Measurements from ENCODE around the gene GNA15. TPM values are rescaled to one million over a fixed set of nuclear protein-coding genes. Genes with fewer than 3 reads are reported as not detected.

GNA15 gene
- total and polyA plus RNA-seq, 9 donors, result 1.5 to 3.9 (median 2.1) TPM

Other genes with a start within 250 kb of the GNA15 start
- gene ZNF57, start 235.1 kb upstream of the GNA15 start, total RNA-seq, result 3.5 TPM
- gene ZNF57, start 235.1 kb upstream of the GNA15 start, polyA plus RNA-seq (ENCODE audit: insufficient read depth in 1 of 8, insufficient read length in 8 of 8, low replicate concordance in 1 of 8), result 1 to 10 TPM; 2.2 to 4.1 (median 3.4) TPM
- gene ZNF77, start 191.1 kb upstream of the GNA15 start, total RNA-seq, result 10.0 TPM
- 1 to 10 TPM; 4.1 to 9.5 (median 4.8) TPM for gene ZNF77, start 191.1 kb upstream of the GNA15 start, polyA plus RNA-seq (ENCODE audit: insufficient read depth in 1 of 8, insufficient read length in 8 of 8, low replicate concordance in 1 of 8)
- 0.53 TPM for gene TLE6, start 158.5 kb upstream of the GNA15 start, total RNA-seq
- gene TLE6, start 158.5 kb upstream of the GNA15 start, polyA plus RNA-seq (ENCODE audit: insufficient read depth in 1 of 8, insufficient read length in 8 of 8, low replicate concordance in 1 of 8), result 1 to 10 TPM in 3 of 8 donors, under 1 TPM in 5; 0.51 to 1.5 (median 0.91) TPM
- gene TLE2, start 106.8 kb upstream of the GNA15 start, total RNA-seq, result 14.2 TPM
- gene TLE2, start 106.8 kb upstream of the GNA15 start, polyA plus RNA-seq (ENCODE audit: insufficient read depth in 1 of 8, insufficient read length in 8 of 8, low replicate concordance in 1 of 8), result 10 to 100 TPM; 26.9 to 48.1 (median 33.7) TPM
- 245 TPM for gene TLE5, start 73.5 kb upstream of the GNA15 start, total RNA-seq
- 100 to 1,000 TPM; 608 to 773 (median 696) TPM for gene TLE5, start 73.5 kb upstream of the GNA15 start, polyA plus RNA-seq (ENCODE audit: insufficient read depth in 1 of 8, insufficient read length in 8 of 8, low replicate concordance in 1 of 8)
- 29.5 TPM for gene GNA11, start 41.7 kb upstream of the GNA15 start, total RNA-seq
- 10 to 100 TPM; 48.1 to 67.6 (median 61.1) TPM for gene GNA11, start 41.7 kb upstream of the GNA15 start, polyA plus RNA-seq (ENCODE audit: insufficient read depth in 1 of 8, insufficient read length in 8 of 8, low replicate concordance in 1 of 8)
- 0.58 TPM for gene S1PR4, start 42.7 kb downstream of the GNA15 start, total RNA-seq
- 1 to 10 TPM in 1 of 8 donors, under 1 TPM in 7; 0.31 to 1.0 (median 0.56) TPM for gene S1PR4, start 42.7 kb downstream of the GNA15 start, polyA plus RNA-seq (ENCODE audit: insufficient read depth in 1 of 8, insufficient read length in 8 of 8, low replicate concordance in 1 of 8)
- 14.9 TPM for gene NCLN, start 49.9 kb downstream of the GNA15 start, total RNA-seq
- gene NCLN, start 49.9 kb downstream of the GNA15 start, polyA plus RNA-seq (ENCODE audit: insufficient read depth in 1 of 8, insufficient read length in 8 of 8, low replicate concordance in 1 of 8), result 10 to 100 TPM; 26.4 to 37.4 (median 33.5) TPM
- 0.09 TPM for gene CELF5, start 88.6 kb downstream of the GNA15 start, total RNA-seq
- 1 to 10 TPM in 1 of 8 donors, under 1 TPM in 7; 0.15 to 1.6 (median 0.70) TPM for gene CELF5, start 88.6 kb downstream of the GNA15 start, polyA plus RNA-seq (ENCODE audit: insufficient read depth in 1 of 8, insufficient read length in 8 of 8, low replicate concordance in 1 of 8)
- gene NFIC, start 230.6 kb downstream of the GNA15 start, total RNA-seq, result 18.4 TPM
- 10 to 100 TPM; 30.9 to 54.5 (median 49.5) TPM for gene NFIC, start 230.6 kb downstream of the GNA15 start, polyA plus RNA-seq (ENCODE audit: insufficient read depth in 1 of 8, insufficient read length in 8 of 8, low replicate concordance in 1 of 8)

Data from muscle of leg (tissue), 9 donors.